Measurements from ENCODE around the gene IQCF5. TPM values are rescaled to one million over a fixed set of nuclear protein-coding genes. Genes with fewer than 3 reads are reported as not detected.
A peak's percentile ranks its signal among the peaks of the same experiment; 100 is the strongest.
"Not testable (repeated sequence)": the region's sequence is repeated elsewhere in the genome, so short reads cannot be mapped to it uniquely, and the experiment has no call there.

The IQCF5 gene
- not detected for polyA plus RNA-seq (ENCODE audit: low read depth in 6 of 6)

DNA sequence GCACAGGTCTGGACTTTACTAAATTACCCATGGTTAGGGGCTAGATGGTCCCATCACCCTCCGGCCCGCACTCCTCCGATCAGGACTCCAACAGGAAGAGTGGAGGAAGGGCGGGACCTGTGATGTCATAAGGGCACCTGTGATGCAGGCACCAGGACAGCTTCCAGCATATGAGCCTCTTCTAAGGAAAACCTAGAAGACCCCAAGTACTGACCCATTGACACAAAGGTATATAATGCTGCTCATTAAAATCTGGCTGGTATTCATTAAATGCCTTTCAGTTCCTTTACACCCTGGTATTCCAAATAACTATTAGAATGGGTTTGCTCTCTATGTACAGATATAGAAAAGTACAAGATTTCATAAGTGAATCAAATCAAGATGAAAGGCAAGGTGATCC is at the start of gene IQCF5:
Gene IQCF5, minus strand, starts transcription at position 101 of the 400 bp plus-strand sequence. Its CDS starts 70 bp downstream, at position 31.
- DNase-seq, result no peak
- Mint-ChIP-seq H3K9me3 (peaks cover 0 to 8% (median 6%) of the 10 kb centered on the region in 7 donors), H3K4me3 (no peak within 1 kb of the TSS), H3K36me3 (no peaks in the 10 kb centered on the region), H3K4me1 (no peaks in the 10 kb centered on the region), H3K27ac (peak within 1 kb of the TSS in 1 of 6 donors; percentile 17), H3K27me3 (peaks cover 24 to 54% (median 46%) of the 10 kb centered on the region in 3 donors)
- no peak for ATAC-seq (ENCODE audit: low read depth in 2 of 2)

DNA sequence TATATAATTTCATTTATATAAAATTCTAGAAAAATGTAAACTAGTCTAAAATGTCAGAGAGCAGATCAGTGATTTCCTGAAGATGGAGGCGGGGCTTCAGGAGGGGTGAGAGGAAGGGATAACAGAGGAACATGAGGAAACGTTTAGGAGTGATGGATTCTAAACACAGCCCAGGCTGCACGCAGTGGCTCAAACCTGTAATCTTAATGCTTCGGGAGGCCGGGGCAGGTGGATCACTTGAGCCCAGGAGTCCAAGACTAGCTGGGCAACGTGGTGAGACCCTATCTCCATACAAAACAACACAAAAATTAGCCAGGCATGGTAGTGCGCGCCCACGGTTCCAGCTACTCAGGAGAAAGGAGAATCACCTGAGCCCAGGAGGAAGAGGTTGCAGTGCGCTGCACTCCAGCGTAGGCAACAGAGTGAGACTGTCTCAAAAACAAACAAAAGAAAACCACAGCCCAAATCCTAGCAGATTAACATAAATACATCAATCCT is 45.7 kb upstream of the IQCF5 start:
- no peaks in the 10 kb centered on the region for H3K9me3 Mint-ChIP-seq
- H3K4me3 Mint-ChIP-seq, result no peak overlapping the region
- ATAC-seq (ENCODE audit: low read depth in 2 of 2), result no peak
- H3K4me1 Mint-ChIP-seq, result no peaks in the 10 kb centered on the region
- no peaks in the 10 kb centered on the region for H3K36me3 Mint-ChIP-seq
- H3K27ac Mint-ChIP-seq, result no peak overlapping the region
- DNase-seq, result no peak
- peaks cover 11 to 25% (median 25%) of the 10 kb centered on the region in 3 donors for H3K27me3 Mint-ChIP-seq

DNA sequence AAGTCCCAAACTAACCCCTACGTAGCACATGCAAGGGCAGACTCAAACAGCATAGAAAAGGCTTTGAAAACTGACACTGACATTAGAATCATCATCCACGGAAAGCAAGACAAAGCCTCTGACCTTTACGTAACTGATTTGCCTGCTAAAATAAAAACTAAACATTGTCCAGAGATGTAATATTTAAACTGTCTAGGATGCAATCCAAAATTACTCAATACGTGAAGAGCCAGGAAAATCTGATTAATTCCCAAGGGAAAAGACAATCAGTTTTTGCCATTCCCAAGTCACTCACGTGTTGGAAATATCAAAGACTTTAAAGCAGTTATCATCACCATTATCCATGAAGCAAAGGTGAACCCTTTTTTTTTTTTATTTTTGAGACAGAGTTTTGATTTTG is 41.0 kb upstream of the IQCF5 start:
- H3K36me3 Mint-ChIP-seq, result no peaks in the 10 kb centered on the region
- no peak for ATAC-seq (ENCODE audit: low read depth in 2 of 2)
- no peak for DNase-seq
- no peak overlapping the region for H3K4me3 Mint-ChIP-seq
- no peaks in the 10 kb centered on the region for H3K4me1 Mint-ChIP-seq
- H3K27ac Mint-ChIP-seq, result peak overlapping the region in 1 of 6 donors; percentile 15
- H3K27me3 Mint-ChIP-seq, result peaks cover 15 to 18% (median 18%) of the 10 kb centered on the region in 3 donors
- H3K9me3 Mint-ChIP-seq, result no peaks in the 10 kb centered on the region

- no peak overlapping the region for H3K4me3 Mint-ChIP-seq
- DNase-seq, result no peak
- no peak for ATAC-seq (ENCODE audit: low read depth in 2 of 2)
- H3K27me3 Mint-ChIP-seq, result peaks cover 14 to 56% (median 46%) of the 10 kb centered on the region in 3 donors
- H3K9me3 Mint-ChIP-seq, result peaks cover 14 to 46% (median 31%) of the 10 kb centered on the region in 7 donors
- no peaks in the 10 kb centered on the region for H3K4me1 Mint-ChIP-seq
- H3K27ac Mint-ChIP-seq, result peak overlapping the region in 1 of 6 donors; percentile 37
- peaks cover 13 to 43% of the 10 kb centered on the region in 2 donors for H3K36me3 Mint-ChIP-seq
Observed at GRCh38 chr3:51908026-51908425, 32.6 kb upstream of the IQCF5 start.

DNA sequence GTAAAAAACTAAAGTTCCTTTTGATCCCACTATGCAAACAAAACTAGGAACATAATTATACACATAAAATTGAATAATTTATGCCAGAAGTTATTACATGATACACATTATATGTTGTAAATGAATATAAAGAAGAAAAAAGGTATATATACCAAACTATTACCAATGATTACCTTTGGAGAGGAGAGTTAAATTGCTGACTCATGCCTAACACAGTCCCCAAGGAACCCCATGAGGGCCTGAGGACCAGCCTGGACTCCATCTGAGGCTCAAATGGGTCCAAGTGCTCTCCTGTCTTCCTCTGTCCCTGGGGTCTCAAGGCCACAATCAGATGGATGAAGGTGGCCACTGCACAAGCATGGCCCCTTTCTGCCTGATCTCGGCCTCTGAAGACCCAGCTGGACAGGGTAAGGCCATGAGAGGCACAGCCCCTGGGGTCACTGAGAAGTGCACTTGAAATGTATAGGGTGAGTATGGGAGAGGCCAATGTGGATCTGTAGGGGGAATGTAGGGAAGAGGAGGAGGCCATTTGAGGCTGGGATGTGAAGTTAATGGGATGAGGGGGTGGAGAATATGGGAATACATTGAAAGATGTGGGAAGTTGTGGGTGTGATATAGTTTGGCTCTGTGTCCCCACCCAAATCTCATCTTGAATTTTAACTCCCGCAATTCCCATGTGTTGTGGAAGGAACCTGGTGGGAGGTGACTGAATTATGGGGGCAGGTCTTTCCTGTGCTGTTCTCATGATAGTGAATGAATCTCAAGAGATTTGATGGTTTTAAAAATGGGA is 28.8 kb upstream of the IQCF5 start:
- Mint-ChIP-seq H3K27ac (no peak overlapping the region), H3K4me3 (no peak overlapping the region), H3K9me3 (peaks cover 14 to 44% (median 26%) of the 10 kb centered on the region in 7 donors), H3K27me3 (peaks cover 8 to 75% (median 72%) of the 10 kb centered on the region in 3 donors), H3K4me1 (no peaks in the 10 kb centered on the region), H3K36me3 (peaks cover 12 to 43% of the 10 kb centered on the region in 2 donors)
- DNase-seq (no peak), ATAC-seq (ENCODE audit: low read depth in 2 of 2) (no peak)

- Mint-ChIP-seq H3K36me3 (peaks cover 6 to 27% of the 10 kb centered on the region in 2 donors), H3K27me3 (peaks cover 12 to 74% (median 74%) of the 10 kb centered on the region in 3 donors), H3K27ac (peak overlapping the region in 2 of 6 donors; percentile 5 to 23), H3K9me3 (peaks cover 11 to 29% (median 18%) of the 10 kb centered on the region in 7 donors)
- not testable (repeated sequence) for ATAC-seq (ENCODE audit: low read depth in 2 of 2); H3K4me3 Mint-ChIP-seq; DNase-seq; H3K4me1 Mint-ChIP-seq
Observed at GRCh38 chr3:51902361-51902760, 27.0 kb upstream of the IQCF5 start.

- H3K4me1 Mint-ChIP-seq; DNase-seq; ATAC-seq (ENCODE audit: low read depth in 2 of 2); H3K27ac Mint-ChIP-seq; H3K4me3 Mint-ChIP-seq: not testable (repeated sequence)
- Mint-ChIP-seq H3K36me3 (peaks cover under 1 to 11% of the 10 kb centered on the region in 2 donors), H3K27me3 (peaks cover 26 to 76% (median 69%) of the 10 kb centered on the region in 3 donors), H3K9me3 (peaks cover 6 to 10% (median 7%) of the 10 kb centered on the region in 7 donors)
Observed at GRCh38 chr3:51900043-51900442, 24.6 kb upstream of the IQCF5 start.

DNA sequence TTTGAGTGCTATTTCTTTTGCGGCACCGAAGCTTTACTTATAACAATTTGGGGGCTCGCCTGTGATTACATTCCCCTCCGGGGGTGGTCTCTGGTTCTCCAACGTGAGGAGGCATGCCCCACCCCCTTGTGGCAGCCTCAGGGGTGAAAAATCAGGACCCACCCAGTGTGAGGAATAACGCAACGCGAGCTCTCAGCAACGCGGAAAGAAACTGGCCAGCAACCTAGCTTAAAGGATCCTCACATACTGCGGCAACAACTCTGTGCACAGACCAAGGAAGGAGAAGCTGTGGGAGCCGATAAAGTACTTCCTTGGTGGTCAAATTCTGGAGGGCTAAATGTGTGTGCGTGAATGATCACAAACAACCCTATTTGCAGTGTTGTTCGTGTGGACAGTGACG is 22.0 kb upstream of the IQCF5 start:
- H3K27me3 Mint-ChIP-seq, result peaks cover 29 to 69% (median 57%) of the 10 kb centered on the region in 3 donors
- no peak overlapping the region for H3K27ac Mint-ChIP-seq
- H3K4me3 Mint-ChIP-seq, result no peak overlapping the region
- H3K36me3 Mint-ChIP-seq, result no peaks in the 10 kb centered on the region
- ATAC-seq (ENCODE audit: low read depth in 2 of 2), result no peak
- H3K4me1 Mint-ChIP-seq, result no peaks in the 10 kb centered on the region
- DNase-seq, result no peak
- peaks cover 0 to under 1% (median 0%) of the 10 kb centered on the region in 7 donors for H3K9me3 Mint-ChIP-seq

DNA sequence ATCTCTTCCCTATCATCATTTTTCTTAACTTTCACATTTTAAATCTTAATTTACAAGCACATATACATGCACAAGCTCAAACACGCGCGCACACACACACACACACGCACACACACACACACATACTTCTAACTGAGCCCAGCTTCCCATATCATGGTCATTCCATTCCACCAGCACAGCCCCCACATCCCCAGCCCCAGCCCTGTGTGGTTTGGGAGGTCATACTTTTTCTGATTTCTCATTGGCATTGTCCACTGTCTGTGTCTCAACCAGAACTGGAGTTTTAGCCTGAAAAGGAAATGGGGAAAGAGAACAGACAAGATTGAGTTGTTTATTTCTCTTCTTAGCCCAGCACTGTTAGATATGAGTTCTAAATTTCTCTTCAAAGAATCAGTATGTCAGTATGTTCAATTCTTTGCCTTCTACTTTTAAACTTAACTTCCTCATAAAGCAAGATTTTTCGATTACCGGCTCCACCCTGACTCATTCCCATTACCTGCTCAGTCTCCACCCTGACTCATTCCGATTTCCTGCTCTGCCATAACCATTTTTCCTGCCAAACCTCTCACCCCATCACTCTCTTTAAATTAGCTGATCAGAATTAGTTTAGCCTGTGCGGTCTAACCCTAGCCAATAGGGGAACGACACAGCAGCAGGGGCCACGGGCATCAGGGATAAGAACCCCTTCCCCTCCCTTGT is 21.4 kb upstream of the IQCF5 start:
- DNase-seq (no peak), ATAC-seq (ENCODE audit: low read depth in 2 of 2) (no peak)
- Mint-ChIP-seq H3K27me3 (peaks cover 35 to 70% (median 58%) of the 10 kb centered on the region in 3 donors), H3K27ac (no peak overlapping the region), H3K4me1 (no peaks in the 10 kb centered on the region), H3K36me3 (no peaks in the 10 kb centered on the region), H3K9me3 (no peaks in the 10 kb centered on the region), H3K4me3 (no peak overlapping the region)

- DNase-seq (no peak), ATAC-seq (ENCODE audit: low read depth in 2 of 2) (no peak)
- Mint-ChIP-seq H3K9me3 (peaks cover 0 to 2% (median 0%) of the 10 kb centered on the region in 7 donors), H3K4me3 (no peak overlapping the region), H3K27ac (no peak overlapping the region), H3K4me1 (no peaks in the 10 kb centered on the region), H3K27me3 (peaks cover 39 to 69% (median 57%) of the 10 kb centered on the region in 3 donors), H3K36me3 (no peaks in the 10 kb centered on the region)
Observed at GRCh38 chr3:51894939-51895338, 19.5 kb upstream of the IQCF5 start.

- no peak for DNase-seq
- Mint-ChIP-seq H3K9me3 (peaks cover 0 to 2% (median 0%) of the 10 kb centered on the region in 7 donors), H3K27ac (no peak overlapping the region), H3K4me3 (no peak overlapping the region), H3K4me1 (no peaks in the 10 kb centered on the region), H3K36me3 (no peaks in the 10 kb centered on the region), H3K27me3 (peaks cover 39 to 69% (median 57%) of the 10 kb centered on the region in 3 donors)
- ATAC-seq (ENCODE audit: low read depth in 2 of 2), result no peak
Observed at GRCh38 chr3:51894391-51894790, 19.0 kb upstream of the IQCF5 start.

- no peaks in the 10 kb centered on the region for H3K4me1 Mint-ChIP-seq
- H3K4me3 Mint-ChIP-seq, result no peak overlapping the region
- H3K27ac Mint-ChIP-seq, result no peak overlapping the region
- ATAC-seq (ENCODE audit: low read depth in 2 of 2) (no peak), DNase-seq (no peak)
- H3K9me3 Mint-ChIP-seq, result peaks cover 0 to 2% (median 0%) of the 10 kb centered on the region in 7 donors
- peaks cover 27 to 46% (median 43%) of the 10 kb centered on the region in 3 donors for H3K27me3 Mint-ChIP-seq
- no peaks in the 10 kb centered on the region for H3K36me3 Mint-ChIP-seq
Observed at GRCh38 chr3:51891242-51892039, 16.0 kb upstream of the IQCF5 start.
